Neural cell (in vitro differentiated cells): Measurements from ENCODE around the gene GNAS-AS1. TPM values are rescaled to one million over a fixed set of nuclear protein-coding genes. Genes with fewer than 3 reads are reported as not detected.

Experiments used
- H2AFZ ChIP-seq: fragments of 200-600, 300-800 bp; sonication (generic), shearing (Covaris generic); 2 replicates; pipeline ENCODE4 v1.6.0; 2014; ENCODE audit warnings: low read depth, mild to moderate bottlenecking, antibody characterized with exemption, low read length, moderate library complexity
- H3F3A ChIP-seq: fragments of 200-600 bp; shearing (Covaris generic); 2 replicates; pipeline ENCODE4 v1.6.1; 2016; ENCODE audit warnings: mild to moderate bottlenecking, moderate library complexity, mixed read lengths, antibody characterized with exemption, low read length; ENCODE audit not compliant: insufficient read depth, poor library complexity, severe bottlenecking
- H3K27ac ChIP-seq: fragments of 200-600, 300-800 bp; sonication (generic), shearing (Covaris generic); 2 replicates; pipeline ENCODE4 v1.5.1; 2014; ENCODE audit warnings: mild to moderate bottlenecking, low read length, moderate library complexity
- H3K27me3 ChIP-seq: fragments of 300-800, 200-600 bp; sonication (generic), shearing (Covaris generic); 2 replicates; pipeline ENCODE4 v1.6.0; 2014; ENCODE audit warnings: mild to moderate bottlenecking, low read depth, low read length, moderate library complexity; ENCODE audit not compliant: insufficient read depth
- H3K36me3 ChIP-seq: fragments of 300-800, 200-600 bp; sonication (generic), shearing (Covaris generic); 2 replicates; pipeline ENCODE4 v1.5.1; 2014; ENCODE audit warnings: mild to moderate bottlenecking, antibody characterized with exemption, low read length, moderate library complexity; ENCODE audit not compliant: insufficient read depth
- H3K4me2 ChIP-seq: fragments of 300-800, 200-600 bp; sonication (generic), shearing (Covaris generic); 2 replicates; pipeline ENCODE4 v1.6.0; 2014; ENCODE audit warnings: mild to moderate bottlenecking, low read length
- H3K4me3 ChIP-seq: fragments of 300-800, 200-600 bp; sonication (generic), shearing (Covaris generic); 2 replicates; pipeline ENCODE4 v1.5.1; 2014; ENCODE audit warnings: mild to moderate bottlenecking, low read length, moderate library complexity
- H3K79me2 ChIP-seq: fragments of 200-600 bp; shearing (Covaris generic); replicated peaks from 2 replicates; pipeline ENCODE4 v1.6.0; 2014; ENCODE audit warnings: mild to moderate bottlenecking, low read length, moderate library complexity; ENCODE audit not compliant: insufficient read depth
- H3K9ac ChIP-seq: fragments of 300-800, 200-600 bp; sonication (generic), shearing (Covaris generic); 2 replicates; pipeline ENCODE4 v1.6.1; 2016; ENCODE audit warnings: mild to moderate bottlenecking, low read length, mixed read lengths
- H3K9me2 ChIP-seq: fragments of 200-600 bp; shearing (Covaris generic); 2 replicates; pipeline ENCODE4 v1.6.1; 2016; ENCODE audit warnings: mild to moderate bottlenecking, low read length, mixed read lengths; ENCODE audit not compliant: insufficient read depth
- H3K9me3 ChIP-seq: fragments of 200-600, 300-800 bp; sonication (generic), shearing (Covaris generic); 2 replicates; pipeline ENCODE4 v1.6.1; 2016; ENCODE audit warnings: mild to moderate bottlenecking, mixed run types, low read length, moderate library complexity, mixed read lengths
- H4K20me1 ChIP-seq: fragments of 200-600 bp; shearing (Covaris generic); 2 replicates; pipeline ENCODE4 v1.6.1; 2016; ENCODE audit warnings: mild to moderate bottlenecking, mixed run types; ENCODE audit not compliant: insufficient read depth
- CTCF ChIP-seq: fragments of 450-650 bp; IDR thresholded peaks from 2 replicates; pipeline ENCODE4 v1.5.1; 2014; ENCODE audit warnings: antibody characterized with exemption, mild to moderate bottlenecking, moderate library complexity; ENCODE audit not compliant: poor library complexity, severe bottlenecking
- EP300 ChIP-seq: fragments of 450-650 bp; conservative IDR thresholded peaks from 2 replicates; pipeline ENCODE4 v1.6.1; 2014; ENCODE audit warnings: antibody characterized with exemption, mild to moderate bottlenecking, moderate library complexity; ENCODE audit not compliant: poor library complexity, severe bottlenecking
- EZH2 ChIP-seq: fragments of 200-600, 300-800 bp; shearing (Covaris generic), sonication (generic); IDR thresholded peaks from 2 replicates; pipeline ENCODE4 v1.6.1; 2014; ENCODE audit warnings: antibody characterized with exemption, low read length, borderline replicate concordance, mild to moderate bottlenecking; ENCODE audit not compliant: insufficient read depth, poor library complexity, severe bottlenecking
- MXI1 ChIP-seq: fragments of 450-650 bp; conservative IDR thresholded peaks from 2 replicates; pipeline ENCODE4 v1.6.1; 2014; ENCODE audit warnings: antibody characterized with exemption, mild to moderate bottlenecking; ENCODE audit not compliant: poor library complexity, severe bottlenecking
- POLR2AphosphoS5 ChIP-seq: IDR thresholded peaks from 2 replicates; pipeline ENCODE4 v1.6.1; 2012
- RAD21 ChIP-seq: fragments of 450-650 bp; conservative IDR thresholded peaks from 2 replicates; pipeline ENCODE4 v1.6.1; 2014; ENCODE audit warnings: antibody characterized with exemption, mild to moderate bottlenecking, moderate library complexity
- REST ChIP-seq: IDR thresholded peaks from 2 replicates; pipeline ENCODE4 v1.6.1; 2012; ENCODE audit warnings: borderline replicate concordance
- SMC3 ChIP-seq: fragments of 450-650 bp; conservative IDR thresholded peaks from 2 replicates; pipeline ENCODE4 v1.6.1; 2014; ENCODE audit warnings: antibody characterized with exemption, mild to moderate bottlenecking, moderate library complexity; ENCODE audit not compliant: poor library complexity
- TAF1 ChIP-seq: IDR thresholded peaks from 2 replicates; pipeline ENCODE4 v1.6.1; 2012; ENCODE audit warnings: low read depth
- polyA plus RNA-seq: library from polyadenylated mRNA; depleted of rRNA; stranded (reverse); fragments of >200 nt; gene quantifications from 2 replicates; pipeline ENCODE4 v1.2.3, GENCODE V29; 2014

Gene GNAS-AS1
- polyA plus RNA-seq, 1 donor from 2014 or later: not detected

DNA sequence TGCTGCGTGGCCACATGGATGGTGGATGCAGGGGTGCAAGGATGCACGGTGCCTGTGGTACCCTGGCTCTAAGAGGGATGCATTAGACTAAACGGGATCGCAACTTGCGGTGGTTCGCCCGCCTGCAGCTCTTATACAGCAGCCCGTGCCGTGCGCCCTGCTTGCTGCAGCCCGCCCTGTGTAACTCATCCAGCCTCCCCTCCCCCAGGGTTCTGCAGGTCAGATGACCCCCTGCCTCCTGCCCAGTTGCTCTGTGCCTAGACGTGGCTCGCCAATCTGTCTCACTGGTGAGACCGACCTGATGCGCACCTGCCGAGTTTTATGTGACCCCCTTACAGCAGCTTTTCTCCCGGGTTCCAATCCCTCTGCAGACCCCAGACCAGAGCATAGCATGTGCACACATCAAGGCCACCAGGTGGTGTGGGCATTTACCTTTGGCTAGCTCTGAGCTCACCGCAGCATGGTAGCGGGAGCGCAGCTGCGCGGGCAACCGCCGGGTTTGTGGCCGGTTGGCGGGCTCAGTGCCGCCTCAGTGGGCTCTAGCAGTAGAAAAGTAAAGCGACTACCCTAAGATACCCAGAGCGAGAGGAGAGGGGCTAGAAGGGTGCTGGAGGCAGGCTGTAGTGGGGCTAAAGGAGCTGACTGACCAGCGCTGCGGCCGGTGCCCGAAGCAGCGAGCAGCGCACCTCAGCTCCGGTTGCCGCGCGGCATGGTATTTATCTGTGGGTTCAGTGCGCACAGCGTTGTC is 693 bp upstream of the GNAS-AS1 start:
- Histone ChIP-seq H3K4me2 (no peak overlapping the region), H3K27ac (no peak overlapping the region), H3K79me2 (no peaks in the 10 kb centered on the region), H3F3A (no peaks in the 10 kb centered on the region), H3K36me3 (no peaks in the 10 kb centered on the region), H4K20me1 (no peaks in the 10 kb centered on the region), H3K27me3 (peaks cover 56% of the 10 kb centered on the region), H3K4me3 (peak overlapping the region; percentile 66), H2AFZ (no peak overlapping the region), H3K9me3 (peaks cover 4% of the 10 kb centered on the region), H3K9ac (no peak overlapping the region), H3K9me2 (no peaks in the 10 kb centered on the region)
- TF ChIP-seq EZH2 (no peak), EP300 (no peak), CTCF (no peak), TAF1 (no peak), REST (no peak), MXI1 (no peak), SMC3 (no peak), POLR2AphosphoS5 (no peak), RAD21 (no peak)

DNA sequence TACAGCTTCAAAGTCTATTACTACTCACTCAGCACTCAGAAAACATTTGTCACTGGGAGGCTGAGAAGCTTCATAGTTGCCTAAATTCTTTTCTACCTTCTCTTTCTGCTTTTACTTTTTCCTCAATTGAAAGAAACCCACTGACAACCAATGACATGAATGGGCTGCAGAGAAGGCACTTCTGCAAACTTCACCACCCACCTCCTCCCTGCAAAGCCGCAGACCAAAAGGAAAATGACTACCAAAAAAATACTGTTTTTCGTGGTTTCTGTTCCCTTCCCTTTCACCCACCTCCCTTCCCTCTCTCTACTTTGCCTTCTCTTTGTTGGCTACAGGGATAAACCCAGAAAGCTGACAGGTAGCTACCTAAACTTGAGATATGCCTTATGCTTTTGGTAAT is 3.2 kb downstream of the GNAS-AS1 start:
- H3K4me2 ChIP-seq: no peak overlapping the region
- no peaks in the 10 kb centered on the region for H3K36me3 ChIP-seq
- H3K27me3 ChIP-seq: peaks cover 35% of the 10 kb centered on the region

More for the DNA sequence above, 3.2 kb downstream of the GNAS-AS1 start:
- no peaks in the 10 kb centered on the region for H4K20me1 ChIP-seq
- no peak overlapping the region for H3K27ac ChIP-seq
- no peaks in the 10 kb centered on the region for H3K79me2 ChIP-seq
- H3K9me3 ChIP-seq: peaks cover 4% of the 10 kb centered on the region
- TF ChIP-seq EP300 (no peak), SMC3 (no peak), TAF1 (no peak), POLR2AphosphoS5 (no peak), REST (no peak), EZH2 (no peak), RAD21 (no peak), CTCF (no peak), MXI1 (no peak)
- no peak overlapping the region for H3K4me3 ChIP-seq
- H3K9ac ChIP-seq: no peak overlapping the region
- H3F3A ChIP-seq: no peaks in the 10 kb centered on the region
- H2AFZ ChIP-seq: no peak overlapping the region
- H3K9me2 ChIP-seq: no peaks in the 10 kb centered on the region
